NCI-H82 treated with DMSO at 0.1 percent for 48 hours (cell line): ENCODE measurements around the gene EFNA5.

Experiments used
- DNase-seq: peaks from one replicate; lab custom pipeline; 2025; ENCODE audit not compliant: unreplicated experiment; lab: John Stamatoyannopoulos, UW

The EFNA5 gene

DNA sequence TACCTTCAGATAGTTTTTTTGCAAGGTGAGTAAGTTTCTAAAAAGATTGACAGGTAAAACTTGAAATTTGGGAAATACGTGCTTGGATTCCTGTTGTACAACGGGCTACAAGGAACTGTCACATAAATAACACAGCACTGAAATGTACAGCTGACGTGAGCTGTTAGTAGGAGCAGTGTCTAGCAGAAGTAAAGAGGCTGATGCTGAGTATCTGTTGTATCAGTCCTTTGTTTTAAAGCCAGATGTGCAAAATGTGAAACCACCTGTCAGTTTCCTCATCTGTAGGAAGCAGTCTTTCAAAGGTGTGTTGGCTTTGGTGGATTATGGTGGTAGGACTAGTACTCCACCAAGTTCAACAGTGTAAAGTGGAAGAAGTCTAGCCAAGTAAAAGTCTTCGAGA is 122.3 kb downstream of the EFNA5 start:
- DNase-seq = no peak

DNA sequence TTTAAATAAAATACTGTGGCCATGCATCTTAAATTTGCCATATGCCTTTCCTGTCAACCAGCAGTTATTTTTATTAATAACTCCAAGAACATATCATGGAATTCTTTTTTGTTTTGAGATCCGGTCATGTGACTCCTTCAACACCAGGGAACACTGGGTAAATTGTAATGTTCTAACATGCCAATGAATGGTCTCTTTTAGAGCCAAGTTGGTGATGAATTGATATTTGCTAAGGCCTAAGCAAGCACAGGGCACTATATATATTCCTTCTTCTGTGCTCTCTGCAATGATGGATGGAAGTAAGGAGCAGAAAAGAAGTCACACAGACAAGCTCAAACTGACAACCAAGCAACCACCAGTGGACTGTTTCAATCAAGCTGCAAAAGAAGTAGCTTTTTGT is 124.0 kb downstream of the EFNA5 start:
- DNase-seq = no peak

DNA sequence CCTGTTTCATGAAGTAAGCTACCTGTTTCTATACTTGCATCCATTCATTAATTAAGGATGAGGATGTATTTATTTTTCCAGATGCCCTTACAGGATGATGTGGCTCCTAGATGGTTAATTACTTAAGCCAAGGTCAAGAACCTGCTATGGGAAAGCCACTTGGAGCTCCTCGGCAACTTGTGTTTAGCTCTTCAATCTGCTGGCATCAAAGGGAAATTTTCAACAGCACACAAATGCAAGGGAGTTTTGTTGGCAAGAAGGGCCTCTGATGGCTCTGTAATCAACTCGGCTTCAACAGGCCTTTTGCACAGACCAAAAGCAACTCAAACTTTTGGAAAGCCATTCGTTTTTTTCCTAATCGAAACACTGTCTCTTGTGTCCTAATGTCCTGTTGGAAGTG is 125.3 kb downstream of the EFNA5 start:
- no peak for DNase-seq

GRCh38 chr5:107544967-107545366 is 125.8 kb downstream of the EFNA5 start:
- no peak for DNase-seq

GRCh38 chr5:107544476-107544875 is 126.3 kb downstream of the EFNA5 start:
- DNase-seq = no peak

DNA sequence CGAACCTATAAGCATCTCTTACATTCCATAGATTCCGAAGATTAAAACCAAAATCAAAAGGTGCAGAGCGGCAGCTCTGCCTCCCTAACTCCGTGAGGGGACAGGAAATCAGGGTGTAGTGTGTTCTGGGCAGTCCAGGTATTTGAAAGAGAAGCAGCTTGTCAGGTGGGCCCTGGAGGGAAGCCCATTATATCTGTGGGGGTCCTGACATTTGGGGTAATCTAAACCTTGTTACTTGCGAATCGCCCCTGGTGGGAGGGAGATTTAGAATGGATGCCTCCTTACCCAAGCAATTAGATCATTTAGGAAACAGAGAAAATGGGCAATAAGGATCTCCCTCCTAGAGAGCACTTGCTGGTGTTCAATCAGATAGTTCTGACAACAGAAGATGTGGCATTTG is 126.9 kb downstream of the EFNA5 start:
- DNase-seq = no peak

GRCh38 chr5:107542831-107543231 is 127.9 kb downstream of the EFNA5 start:
- no peak for DNase-seq

- DNase-seq = no peak
Observed at GRCh38 chr5:107542428-107542827, 128.3 kb downstream of the EFNA5 start.

GRCh38 chr5:107541400-107541799 is 129.3 kb downstream of the EFNA5 start:
- DNase-seq = no peak

- DNase-seq = peak; percentile 72
Observed at GRCh38 chr5:107539726-107540330, 130.9 kb downstream of the EFNA5 start.

DNA sequence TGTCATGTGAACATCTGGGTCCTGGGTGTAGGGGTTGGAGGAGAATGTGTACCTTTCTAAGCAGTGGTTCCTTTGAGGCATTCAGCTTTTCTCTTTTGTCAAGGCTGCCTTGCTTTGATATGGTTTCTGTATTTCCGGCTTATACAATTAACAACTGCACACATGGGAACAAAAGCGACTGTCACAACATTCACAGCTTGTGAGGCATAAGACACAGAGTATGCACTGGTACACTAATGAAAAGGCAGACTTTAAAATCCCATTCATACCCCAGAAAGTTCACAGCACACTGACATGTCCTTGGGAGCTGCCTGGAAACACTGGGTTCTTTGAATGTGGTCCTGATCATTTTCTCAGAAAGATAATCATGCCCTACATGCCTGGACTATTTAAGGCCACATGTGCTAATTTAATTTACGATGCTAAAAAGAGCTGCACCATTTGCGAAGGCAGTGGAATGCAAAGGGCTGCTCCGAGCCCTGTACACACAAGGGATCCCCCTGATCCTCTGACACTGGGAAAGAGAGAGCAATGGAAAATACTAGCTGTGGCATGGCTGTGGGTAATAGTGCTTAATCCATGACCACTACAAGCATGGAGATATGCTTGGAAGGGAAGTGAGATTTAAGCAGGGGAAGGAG is 131.8 kb downstream of the EFNA5 start:
- no peak for DNase-seq

- no peak for DNase-seq
Observed at GRCh38 chr5:107538331-107538730, 132.4 kb downstream of the EFNA5 start.

GRCh38 chr5:107535849-107536248 is 134.9 kb downstream of the EFNA5 start:
- no peak for DNase-seq

DNA sequence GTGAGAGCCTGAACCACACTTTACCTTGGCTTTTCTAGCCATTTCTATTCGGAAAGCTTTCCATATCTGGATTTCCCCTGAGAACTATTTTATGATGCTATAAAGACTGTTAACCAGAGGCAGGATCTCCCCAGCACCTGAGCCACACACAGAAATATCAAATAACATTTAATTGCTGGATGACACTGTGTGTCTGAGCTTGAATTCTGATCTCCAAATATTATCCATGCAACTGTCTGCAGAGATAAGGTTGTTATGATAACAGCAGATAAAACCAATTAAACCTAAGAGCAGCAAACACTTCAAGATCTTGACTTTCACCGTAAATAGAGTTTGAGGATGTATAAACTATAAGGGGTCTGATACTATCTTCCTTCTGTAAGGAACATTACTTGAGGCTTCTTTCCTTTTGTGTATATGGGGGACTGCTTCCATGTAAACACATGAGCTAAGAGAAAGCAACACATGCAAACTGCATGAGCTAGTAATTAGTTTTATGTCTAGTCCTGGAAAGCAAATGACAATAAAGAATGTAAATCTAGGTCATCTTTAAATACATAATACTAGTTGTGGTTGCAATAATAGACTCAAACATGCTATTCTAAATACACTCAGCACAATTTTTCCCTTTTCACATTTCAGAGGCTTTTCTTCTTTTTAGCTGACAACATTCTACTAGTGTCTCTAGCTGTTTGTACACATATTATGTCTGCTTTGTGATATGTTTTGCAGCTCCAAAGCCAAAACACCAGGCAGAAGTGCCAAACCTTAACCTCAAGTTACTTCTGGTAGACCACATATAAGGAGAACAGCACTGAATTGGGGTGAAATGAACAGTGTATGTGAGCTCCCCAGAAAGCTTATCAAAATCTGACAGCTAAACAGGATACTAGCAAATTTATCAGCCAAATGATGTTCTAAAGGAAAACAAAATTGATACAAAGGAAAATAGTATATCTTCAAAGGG is 136.5 kb downstream of the EFNA5 start:
- no peak for DNase-seq

GRCh38 chr5:107532916-107533315 is 137.8 kb downstream of the EFNA5 start:
- no peak for DNase-seq

DNA sequence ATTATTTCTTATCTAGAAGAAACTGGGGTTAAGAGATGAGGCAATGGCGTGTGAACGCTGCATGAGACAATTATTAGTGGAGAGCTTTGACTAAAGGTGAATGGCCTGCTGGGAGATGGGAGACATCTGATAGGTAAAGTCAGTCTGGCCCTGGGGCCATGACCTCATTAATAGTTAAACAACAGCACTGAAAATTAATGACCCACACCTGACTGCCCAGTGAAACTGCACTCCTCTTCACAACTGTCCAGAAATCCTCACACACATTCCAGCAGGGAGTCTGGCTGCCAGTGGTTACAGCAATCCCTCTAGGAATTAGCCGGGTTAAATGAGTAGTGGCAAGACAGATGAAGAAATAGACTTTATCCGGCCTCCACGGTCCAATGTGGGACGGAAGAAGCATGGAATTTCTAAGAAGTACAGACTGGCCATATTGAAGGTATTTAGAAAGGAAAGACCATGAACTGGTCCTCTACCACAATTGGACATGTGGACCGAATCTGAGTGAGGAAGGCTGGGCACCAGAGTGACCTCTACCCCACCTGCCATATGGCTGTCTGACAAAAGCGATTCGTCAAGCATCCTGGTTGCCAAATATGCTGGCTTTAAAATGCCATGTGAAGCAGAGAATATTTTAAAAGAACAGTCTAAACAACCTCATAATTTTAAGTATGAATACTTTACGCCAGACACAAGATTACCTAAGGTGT is 138.4 kb downstream of the EFNA5 start:
- no peak for DNase-seq

GRCh38 chr5:107531308-107531707 is 139.4 kb downstream of the EFNA5 start:
- DNase-seq = no peak

DNA sequence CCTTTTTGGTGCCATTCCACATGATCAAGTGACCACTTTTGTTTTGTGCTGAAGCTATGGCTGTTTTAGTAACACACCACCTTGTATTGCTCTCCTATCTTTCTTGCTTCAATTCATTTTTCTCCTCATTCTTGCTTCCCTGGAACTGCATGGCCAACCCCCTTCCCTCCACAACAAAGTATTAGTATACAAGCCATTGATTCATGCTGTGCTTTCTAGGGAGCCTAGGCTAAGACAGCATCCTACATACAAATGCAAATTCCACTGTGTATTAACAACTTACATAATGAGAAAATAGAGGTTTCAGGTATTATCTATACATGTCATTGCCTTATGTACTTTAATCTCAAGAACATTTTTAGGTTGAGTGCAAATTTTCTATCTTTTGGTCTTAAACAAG is 141.1 kb downstream of the EFNA5 start:
- no peak for DNase-seq

- DNase-seq = no peak
Observed at GRCh38 chr5:107526270-107526937, 144.3 kb downstream of the EFNA5 start.

GRCh38 chr5:107524111-107524510 is 146.6 kb downstream of the EFNA5 start:
- DNase-seq = no peak
